ENCODE results near the gene CYB5R3.

CYB5R3 gene

GRCh38 chr22:42649246-42650099, at the start of gene CYB5R3:
TSS of gene CYB5R3 (minus strand) at chr22:42649392. CDS start at chr22:42649315, 77 bp downstream.
- peak; percentile 72 for DNase-seq

- DNase-seq: no peak
These were observed 48.4 kb upstream of the CYB5R3 start for GRCh38 chr22:42697542-42698013.

- DNase-seq: no peak
These were observed 47.3 kb upstream of the CYB5R3 start for GRCh38 chr22:42696331-42696967.

- DNase-seq: no peak
These were observed 46.1 kb upstream of the CYB5R3 start for GRCh38 chr22:42695294-42695693.

- no peak for DNase-seq
These were observed 44.8 kb upstream of the CYB5R3 start for GRCh38 chr22:42693763-42694683.

- DNase-seq: no peak
These were observed 44.0 kb upstream of the CYB5R3 start for GRCh38 chr22:42693055-42693762.

GRCh38 chr22:42692239-42693054, 43.3 kb upstream of the CYB5R3 start:
- no peak for DNase-seq

- no peak for DNase-seq
These were observed 42.2 kb upstream of the CYB5R3 start for GRCh38 chr22:42691440-42691839.

GRCh38 chr22:42688241-42689211, 39.3 kb upstream of the CYB5R3 start:
- no peak for DNase-seq

GRCh38 chr22:42686756-42687491, 37.7 kb upstream of the CYB5R3 start:
- DNase-seq: no peak

GRCh38 chr22:42685941-42686653, 36.9 kb upstream of the CYB5R3 start:
- DNase-seq: no peak

GRCh38 chr22:42684462-42685195, 35.4 kb upstream of the CYB5R3 start:
- no peak for DNase-seq

- no peak for DNase-seq
These were observed 34.5 kb upstream of the CYB5R3 start for GRCh38 chr22:42683578-42684283.

GRCh38 chr22:42682113-42682851, 33.1 kb upstream of the CYB5R3 start:
- DNase-seq: no peak

- DNase-seq: no peak
These were observed 31.5 kb upstream of the CYB5R3 start for GRCh38 chr22:42680648-42681047.

GRCh38 chr22:42679691-42680090, 30.5 kb upstream of the CYB5R3 start:
- no peak for DNase-seq

GRCh38 chr22:42678894-42679293, 29.7 kb upstream of the CYB5R3 start:
- DNase-seq: no peak
